SK-N-SH treated with all-trans-retinoic acid at 6 μM for 48 hours (cell line): ENCODE measurements around the gene AHCTF1.

Source experiments
- ATAC-seq: fragments of 200-7000 bp; cut with Tn5 transposase; 3 replicates; pipeline ENCODE4 v1.9.1; 2020; ENCODE audit warnings: mild to moderate bottlenecking, moderate library complexity
- ARNTL ChIP-seq: fragments of 450-650 bp; formaldehyde crosslinking; IDR thresholded peaks from 2 replicates; pipeline ENCODE4 v1.5.0; 2020; ENCODE audit warnings: low read depth, mild to moderate bottlenecking, moderate library complexity, borderline replicate concordance
- BACH2 ChIP-seq: fragments of 250-450 bp; sonication (Bioruptor Pico); IDR thresholded peaks from 2 replicates; pipeline ENCODE4 v1.9.0; 2021; ENCODE audit warnings: mild to moderate bottlenecking, borderline replicate concordance
- CREB5 ChIP-seq: fragments of 250-450 bp; sonication (Bioruptor Pico); IDR thresholded peaks from 2 replicates; pipeline ENCODE4 v1.5.1; 2020; ENCODE audit warnings: low read depth, mild to moderate bottlenecking, moderate library complexity
- CSDC2 ChIP-seq: fragments of 250-450 bp; sonication (Bioruptor Pico); IDR thresholded peaks from 2 replicates; pipeline ENCODE4 v1.5.0; 2020; ENCODE audit warnings: mild to moderate bottlenecking, moderate library complexity
- ESRRG ChIP-seq: fragments of 250-450 bp; sonication (Bioruptor Pico); IDR thresholded peaks from 2 replicates; pipeline ENCODE4 v1.6.1; 2021; ENCODE audit warnings: mild to moderate bottlenecking
- GLIS3 ChIP-seq: fragments of 250-450 bp; sonication (Bioruptor Pico); IDR thresholded peaks from 2 replicates; pipeline ENCODE4 v1.5.0; 2020; ENCODE audit warnings: mild to moderate bottlenecking, moderate library complexity
- PPARA ChIP-seq: fragments of 250-450 bp; sonication (Bioruptor Pico); IDR thresholded peaks from 2 replicates; pipeline ENCODE4 v1.5.0; 2020; ENCODE audit warnings: mild to moderate bottlenecking, borderline replicate concordance
- RARB ChIP-seq: fragments of 250-450 bp; sonication (Bioruptor Pico); IDR thresholded peaks from 2 replicates; pipeline ENCODE4 v1.8.0; 2021; ENCODE audit warnings: mild to moderate bottlenecking, moderate library complexity
- SNAI2 ChIP-seq: fragments of 250-450 bp; sonication (Bioruptor Pico); IDR thresholded peaks from 2 replicates; pipeline ENCODE4 v1.5.0; 2020; ENCODE audit warnings: mild to moderate bottlenecking, moderate library complexity
- TOX ChIP-seq: fragments of 250-450 bp; sonication (Bioruptor Pico); IDR thresholded peaks from 2 replicates; pipeline ENCODE4 v1.8.0; 2021; ENCODE audit warnings: mild to moderate bottlenecking, moderate library complexity, borderline replicate concordance
- ZC3H10 ChIP-seq: fragments of 250-450 bp; sonication (Bioruptor Pico); IDR thresholded peaks from 2 replicates; pipeline ENCODE4 v1.5.1; 2021; ENCODE audit warnings: mild to moderate bottlenecking, moderate library complexity
- ZFP3 ChIP-seq: fragments of 250-450 bp; sonication (Bioruptor Pico); IDR thresholded peaks from 2 replicates; pipeline ENCODE4 v1.5.0; 2020; ENCODE audit warnings: mild to moderate bottlenecking, moderate library complexity
- ZFP30 ChIP-seq: fragments of 450-650 bp; formaldehyde crosslinking; IDR thresholded peaks from 2 replicates; pipeline ENCODE4 v1.5.0; 2022; ENCODE audit warnings: mild to moderate bottlenecking, moderate library complexity
- ZNF565 ChIP-seq: fragments of 450-650 bp; formaldehyde crosslinking; conservative IDR thresholded peaks from 2 replicates; pipeline ENCODE4 v1.5.0; 2020; ENCODE audit warnings: low read depth, mild to moderate bottlenecking, moderate library complexity
- ZNF70 ChIP-seq: fragments of 450-650 bp; formaldehyde crosslinking; IDR thresholded peaks from 2 replicates; pipeline ENCODE4 v1.5.0; 2020; ENCODE audit warnings: mild to moderate bottlenecking, moderate library complexity
- ZNF8 ChIP-seq: fragments of 450-650 bp; formaldehyde crosslinking; IDR thresholded peaks from 2 replicates; pipeline ENCODE4 v1.5.0; 2020; ENCODE audit warnings: mild to moderate bottlenecking, moderate library complexity
- TF ChIP-seq, protein P1 (sequence below): fragments of 250-450 bp; sonication (Bioruptor Pico); IDR thresholded peaks from 2 replicates; pipeline ENCODE4 v1.5.1; 2021; ENCODE audit warnings: mild to moderate bottlenecking, moderate library complexity
- TF ChIP-seq, protein P2 (sequence below): fragments of 250-450 bp; sonication (Bioruptor Pico); IDR thresholded peaks from 2 replicates; pipeline ENCODE4 v1.5.0; 2020; ENCODE audit warnings: mild to moderate bottlenecking, moderate library complexity

Gene AHCTF1

DNA sequence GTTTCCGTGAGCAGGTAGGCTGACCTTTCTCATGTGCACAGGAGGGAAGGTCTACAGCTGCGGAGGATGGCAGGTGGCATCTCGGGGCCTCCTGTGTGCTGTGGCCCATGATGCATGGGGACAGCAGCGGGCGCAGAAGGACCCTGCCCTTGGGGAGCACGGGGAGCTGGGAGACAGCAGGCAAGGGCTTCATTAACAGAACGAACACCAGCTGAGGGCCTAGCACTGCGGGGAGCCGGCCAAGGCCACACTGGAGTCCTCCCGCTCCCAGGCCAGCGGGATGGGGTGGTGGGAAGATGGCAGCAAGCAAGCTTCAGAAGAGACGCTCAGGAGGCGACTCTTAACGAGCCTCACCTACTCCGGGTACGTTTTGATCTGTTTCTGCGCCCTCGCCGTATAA lies 140.9 kb downstream of the AHCTF1 start:
- TF ChIP-seq ZNF70 (CRISPR knock-in tag): no peak
- TF ChIP-seq ZFP3 (CRISPR knock-in tag): no peak
- no peak for TF ChIP-seq ZC3H10 (CRISPR knock-in tag)
- TF ChIP-seq ESRRG (CRISPR knock-in tag): no peak
- no peak for TF ChIP-seq ZFP30
- no peak for TF ChIP-seq PPARA
- no peak for TF ChIP-seq CSDC2 (CRISPR knock-in tag)
- TF ChIP-seq CREB5 (CRISPR knock-in tag): no peak
- TF ChIP-seq GLIS3 (CRISPR knock-in tag): no peak
- TF ChIP-seq ARNTL: no peak
- ATAC-seq: no peak

GRCh38 chr1:246790364-246790763 lies 141.4 kb downstream of the AHCTF1 start:
- no peak for ATAC-seq
- TF ChIP-seq ZNF8 (CRISPR knock-in tag): no peak
- no peak for TF ChIP-seq SNAI2 (CRISPR knock-in tag)
- no peak for TF ChIP-seq ESRRG (CRISPR knock-in tag)
- no peak for TF ChIP-seq TOX
- TF ChIP-seq, protein P1, sequence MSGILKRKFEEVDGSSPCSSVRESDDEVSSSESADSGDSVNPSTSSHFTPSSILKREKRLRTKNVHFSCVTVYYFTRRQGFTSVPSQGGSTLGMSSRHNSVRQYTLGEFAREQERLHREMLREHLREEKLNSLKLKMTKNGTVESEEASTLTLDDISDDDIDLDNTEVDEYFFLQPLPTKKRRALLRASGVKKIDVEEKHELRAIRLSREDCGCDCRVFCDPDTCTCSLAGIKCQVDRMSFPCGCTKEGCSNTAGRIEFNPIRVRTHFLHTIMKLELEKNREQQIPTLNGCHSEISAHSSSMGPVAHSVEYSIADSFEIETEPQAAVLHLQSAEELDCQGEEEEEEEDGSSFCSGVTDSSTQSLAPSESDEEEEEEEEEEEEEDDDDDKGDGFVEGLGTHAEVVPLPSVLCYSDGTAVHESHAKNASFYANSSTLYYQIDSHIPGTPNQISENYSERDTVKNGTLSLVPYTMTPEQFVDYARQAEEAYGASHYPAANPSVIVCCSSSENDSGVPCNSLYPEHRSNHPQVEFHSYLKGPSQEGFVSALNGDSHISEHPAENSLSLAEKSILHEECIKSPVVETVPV (CRISPR knock-in tag): no peak
- TF ChIP-seq PPARA: no peak
- TF ChIP-seq BACH2 (CRISPR knock-in tag): no peak
- no peak for TF ChIP-seq ZFP3 (CRISPR knock-in tag)
- TF ChIP-seq, all 23 proteins: peak for 0

DNA sequence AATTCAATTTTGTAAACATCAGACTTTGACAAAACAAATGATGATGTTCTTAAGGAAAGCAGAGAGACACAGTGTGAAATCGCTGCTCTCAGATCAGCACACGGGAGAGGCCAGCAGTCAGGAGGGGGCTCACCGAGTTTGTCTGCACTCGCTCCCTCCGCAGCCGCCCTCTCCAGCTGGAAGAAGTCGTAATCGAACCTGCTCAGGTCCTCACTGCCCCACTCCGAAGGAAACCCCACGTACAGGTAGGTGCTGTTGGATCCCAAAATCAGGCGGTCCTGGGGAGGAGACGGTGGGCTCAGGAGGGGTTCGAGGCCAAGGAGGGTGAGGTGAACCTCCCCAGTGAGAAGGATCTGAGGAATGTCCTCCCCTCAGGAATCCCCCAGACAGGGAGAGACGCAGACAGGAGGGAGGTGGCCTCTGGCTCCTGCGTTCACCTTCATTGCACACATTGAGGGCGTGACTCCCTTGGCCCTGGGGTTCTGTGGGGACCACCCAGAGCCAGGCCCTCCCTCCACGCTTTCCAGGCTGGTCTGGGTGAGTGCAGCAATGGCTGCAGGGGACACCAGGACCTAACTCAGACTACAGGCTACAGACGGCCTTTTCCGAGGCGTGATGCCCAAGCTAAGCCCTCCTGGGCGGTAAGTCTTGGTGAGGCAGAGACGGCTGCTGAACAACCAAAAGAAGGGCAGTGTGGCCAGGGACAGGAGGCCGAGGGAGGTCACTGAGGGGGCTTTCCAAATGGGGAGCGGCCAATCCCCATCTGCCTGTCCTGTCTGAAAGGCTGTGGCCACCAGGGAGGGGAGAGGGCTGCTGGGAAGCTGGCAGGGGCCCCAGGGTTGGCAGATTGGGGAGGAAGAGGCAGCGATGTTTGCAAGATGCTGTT lies 142.1 kb downstream of the AHCTF1 start:
- peak; percentile 5; the same call in 1 of the 3 replicates for ATAC-seq
- TF ChIP-seq ZNF565 (CRISPR knock-in tag) (no peak), ZNF8 (CRISPR knock-in tag) (no peak), ZFP3 (CRISPR knock-in tag) (no peak), ZFP30 (no peak), RARB (CRISPR knock-in tag) (no peak), ZNF70 (CRISPR knock-in tag) (no peak), PPARA (no peak), TOX (no peak), CREB5 (CRISPR knock-in tag) (no peak), CSDC2 (CRISPR knock-in tag) (no peak)
- TF ChIP-seq, protein P2, sequence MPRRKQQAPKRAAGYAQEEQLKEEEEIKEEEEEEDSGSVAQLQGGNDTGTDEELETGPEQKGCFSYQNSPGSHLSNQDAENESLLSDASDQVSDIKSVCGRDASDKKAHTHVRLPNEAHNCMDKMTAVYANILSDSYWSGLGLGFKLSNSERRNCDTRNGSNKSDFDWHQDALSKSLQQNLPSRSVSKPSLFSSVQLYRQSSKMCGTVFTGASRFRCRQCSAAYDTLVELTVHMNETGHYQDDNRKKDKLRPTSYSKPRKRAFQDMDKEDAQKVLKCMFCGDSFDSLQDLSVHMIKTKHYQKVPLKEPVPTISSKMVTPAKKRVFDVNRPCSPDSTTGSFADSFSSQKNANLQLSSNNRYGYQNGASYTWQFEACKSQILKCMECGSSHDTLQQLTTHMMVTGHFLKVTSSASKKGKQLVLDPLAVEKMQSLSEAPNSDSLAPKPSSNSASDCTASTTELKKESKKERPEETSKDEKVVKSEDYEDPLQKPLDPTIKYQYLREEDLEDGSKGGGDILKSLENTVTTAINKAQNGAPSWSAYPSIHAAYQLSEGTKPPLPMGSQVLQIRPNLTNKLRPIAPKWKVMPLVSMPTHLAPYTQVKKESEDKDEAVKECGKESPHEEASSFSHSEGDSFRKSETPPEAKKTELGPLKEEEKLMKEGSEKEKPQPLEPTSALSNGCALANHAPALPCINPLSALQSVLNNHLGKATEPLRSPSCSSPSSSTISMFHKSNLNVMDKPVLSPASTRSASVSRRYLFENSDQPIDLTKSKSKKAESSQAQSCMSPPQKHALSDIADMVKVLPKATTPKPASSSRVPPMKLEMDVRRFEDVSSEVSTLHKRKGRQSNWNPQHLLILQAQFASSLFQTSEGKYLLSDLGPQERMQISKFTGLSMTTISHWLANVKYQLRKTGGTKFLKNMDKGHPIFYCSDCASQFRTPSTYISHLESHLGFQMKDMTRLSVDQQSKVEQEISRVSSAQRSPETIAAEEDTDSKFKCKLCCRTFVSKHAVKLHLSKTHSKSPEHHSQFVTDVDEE (CRISPR knock-in tag): no peak
- TF ChIP-seq, all 23 proteins: peak for 0
